HFFc6 (cell line): Measurements from ENCODE around the gene ZNF891. TPM values are rescaled to one million over a fixed set of nuclear protein-coding genes. Genes with fewer than 3 reads are reported as not detected.

Experiments used
- DNase-seq: peaks from one replicate; pipeline ENCODE4 v3.0.0-alpha.2; 2018
- H3K27ac Mint-ChIP-seq: 2 replicates; pipeline ENCODE4 v1.8.0; 2020; ENCODE audit warnings: mild to moderate bottlenecking, mixed read lengths
- H3K27me3 Mint-ChIP-seq: 2 replicates; pipeline ENCODE4 v1.8.0; 2021; ENCODE audit warnings: mild to moderate bottlenecking, moderate library complexity, mixed read lengths; ENCODE audit not compliant: insufficient read depth
- H3K36me3 Mint-ChIP-seq: 2 replicates; pipeline ENCODE4 v1.8.0; 2021; ENCODE audit warnings: low read depth, mixed read lengths
- H3K4me1 Mint-ChIP-seq: 2 replicates; pipeline ENCODE4 v1.8.0; 2020; ENCODE audit warnings: low read depth, mixed read lengths
- H3K4me3 Mint-ChIP-seq: 2 replicates; pipeline ENCODE4 v1.8.0; 2020; ENCODE audit warnings: mild to moderate bottlenecking, moderate library complexity, mixed read lengths
- H3K9me3 Mint-ChIP-seq: 2 replicates; pipeline ENCODE4 v1.8.0; 2020; ENCODE audit warnings: mild to moderate bottlenecking, mixed read lengths
- total RNA-seq, 6 experiments: library from RNA; stranded (reverse); fragmentation: NEBNext Ultra II Directional; extraction: Animal tissue kit (Norgen Biotek cat#: 25700); gene quantifications; 2 replicates in 1 of 6; 3 replicates in 5 of 6; pipeline ENCODE4 v1.2.3, GENCODE V29; 2021
- TF ChIP-seq, protein P1 (sequence below): fragments of 200-600 bp; sonication (generic); IDR thresholded peaks from 2 replicates; pipeline ENCODE4 v1.5.0; 2021; ENCODE audit warnings: antibody characterized with exemption, mild to moderate bottlenecking

Gene ZNF891
- total RNA-seq, 6 experiments from 2014 or later = 0.59 to 0.70 (median 0.62) TPM

DNA sequence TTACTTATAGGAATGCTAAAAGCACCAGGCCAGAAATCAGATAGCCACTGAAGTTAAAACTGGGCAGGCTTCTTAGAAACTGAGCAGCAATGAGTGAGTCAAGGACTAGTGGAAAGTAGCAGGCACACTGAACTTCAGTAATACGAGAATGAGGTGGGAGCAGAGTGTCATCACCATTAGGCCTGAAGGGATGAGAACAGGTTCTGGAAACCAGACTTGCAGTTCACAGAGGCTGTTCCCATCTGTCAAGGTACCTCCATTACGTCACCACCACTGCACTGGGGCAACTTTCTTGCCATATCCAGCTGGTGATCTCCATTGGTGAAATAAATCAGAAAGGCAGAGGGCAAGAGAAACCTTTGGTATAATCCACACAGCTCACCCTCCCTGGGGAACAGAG is 15.9 kb upstream of the ZNF891 start:
- TF ChIP-seq, protein P1, sequence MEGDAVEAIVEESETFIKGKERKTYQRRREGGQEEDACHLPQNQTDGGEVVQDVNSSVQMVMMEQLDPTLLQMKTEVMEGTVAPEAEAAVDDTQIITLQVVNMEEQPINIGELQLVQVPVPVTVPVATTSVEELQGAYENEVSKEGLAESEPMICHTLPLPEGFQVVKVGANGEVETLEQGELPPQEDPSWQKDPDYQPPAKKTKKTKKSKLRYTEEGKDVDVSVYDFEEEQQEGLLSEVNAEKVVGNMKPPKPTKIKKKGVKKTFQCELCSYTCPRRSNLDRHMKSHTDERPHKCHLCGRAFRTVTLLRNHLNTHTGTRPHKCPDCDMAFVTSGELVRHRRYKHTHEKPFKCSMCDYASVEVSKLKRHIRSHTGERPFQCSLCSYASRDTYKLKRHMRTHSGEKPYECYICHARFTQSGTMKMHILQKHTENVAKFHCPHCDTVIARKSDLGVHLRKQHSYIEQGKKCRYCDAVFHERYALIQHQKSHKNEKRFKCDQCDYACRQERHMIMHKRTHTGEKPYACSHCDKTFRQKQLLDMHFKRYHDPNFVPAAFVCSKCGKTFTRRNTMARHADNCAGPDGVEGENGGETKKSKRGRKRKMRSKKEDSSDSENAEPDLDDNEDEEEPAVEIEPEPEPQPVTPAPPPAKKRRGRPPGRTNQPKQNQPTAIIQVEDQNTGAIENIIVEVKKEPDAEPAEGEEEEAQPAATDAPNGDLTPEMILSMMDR = no peak
- DNase-seq = no peak
- Mint-ChIP-seq H3K4me3 (no peak overlapping the region), H3K27ac (no peak overlapping the region), H3K36me3 (peaks cover 81% of the 10 kb centered on the region), H3K9me3 (peaks cover 76% of the 10 kb centered on the region), H3K4me1 (no peaks in the 10 kb centered on the region), H3K27me3 (no peaks in the 10 kb centered on the region)

- Mint-ChIP-seq H3K4me1 (peaks cover 11% of the 10 kb centered on the region), H3K27me3 (no peaks in the 10 kb centered on the region), H3K36me3 (peaks cover 82% of the 10 kb centered on the region), H3K4me3 (no peak overlapping the region), H3K27ac (no peak overlapping the region), H3K9me3 (peaks cover 84% of the 10 kb centered on the region)
- DNase-seq = no peak
- TF ChIP-seq, protein P1 = no peak
Measured at GRCh38 chr12:133135747-133136146, 5.7 kb upstream of the ZNF891 start.

DNA sequence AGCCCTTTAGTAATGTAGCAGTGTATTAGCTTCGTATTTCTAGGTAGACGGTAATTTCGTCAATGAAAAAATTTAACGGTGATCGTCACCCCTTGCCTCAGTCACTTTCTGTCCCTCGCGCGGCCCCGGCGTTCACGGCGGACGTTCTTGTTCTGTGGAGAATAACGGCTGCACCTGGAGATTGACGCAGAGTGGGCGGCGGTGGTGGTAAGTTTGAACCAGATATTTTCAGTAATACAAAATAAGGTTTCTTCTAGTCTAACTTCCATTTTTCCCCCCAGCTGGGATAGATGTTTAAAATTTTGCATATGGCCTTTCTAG is 694 bp upstream of the ZNF891 start:
- Mint-ChIP-seq H3K27me3 (peaks cover 4% of the 10 kb centered on the region; the same call in 1 of the 2 replicates), H3K4me1 (peaks cover 11% of the 10 kb centered on the region), H3K9me3 (peaks cover 74% of the 10 kb centered on the region), H3K36me3 (peaks cover 64% of the 10 kb centered on the region), H3K27ac (peak overlapping the region; percentile 99), H3K4me3 (peak overlapping the region; percentile 98)
- no peak for DNase-seq
- TF ChIP-seq, protein P1 = no peak

DNA sequence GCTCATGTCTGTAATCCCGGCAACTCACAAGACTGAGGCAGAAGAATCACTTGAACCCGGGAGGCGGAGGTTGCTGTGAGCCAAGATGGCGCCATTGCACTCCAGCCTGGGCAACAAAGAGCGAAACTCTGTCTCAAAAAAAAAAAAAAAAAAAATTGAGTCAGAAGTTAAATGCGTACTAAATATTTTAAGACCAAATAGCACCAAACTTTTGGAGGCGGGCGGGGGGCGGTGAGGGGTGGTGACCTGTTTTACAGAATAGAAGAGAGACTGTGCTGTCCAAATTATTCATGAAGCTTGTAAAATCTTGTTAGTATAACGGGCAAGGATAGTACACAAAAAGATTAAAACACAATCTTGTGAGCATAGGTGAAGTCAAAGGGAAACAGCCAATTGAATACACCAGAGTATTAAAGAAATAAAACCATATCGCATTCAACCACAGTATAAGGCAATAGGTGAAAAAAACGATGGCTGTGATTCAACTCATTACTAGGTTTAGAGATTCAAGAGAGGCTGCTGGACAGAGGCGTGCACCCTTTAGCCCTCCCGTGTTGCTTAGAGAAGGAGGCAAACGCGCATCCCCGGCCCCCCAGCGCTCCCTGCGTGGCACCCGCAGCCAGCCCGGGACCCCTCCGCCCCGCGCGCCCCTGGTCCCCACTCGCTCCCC is 571 bp downstream of the ZNF891 start:
- peaks cover 4% of the 10 kb centered on the region; the same call in 1 of the 2 replicates for H3K27me3 Mint-ChIP-seq
- peak; percentile 17 for DNase-seq

DNA sequence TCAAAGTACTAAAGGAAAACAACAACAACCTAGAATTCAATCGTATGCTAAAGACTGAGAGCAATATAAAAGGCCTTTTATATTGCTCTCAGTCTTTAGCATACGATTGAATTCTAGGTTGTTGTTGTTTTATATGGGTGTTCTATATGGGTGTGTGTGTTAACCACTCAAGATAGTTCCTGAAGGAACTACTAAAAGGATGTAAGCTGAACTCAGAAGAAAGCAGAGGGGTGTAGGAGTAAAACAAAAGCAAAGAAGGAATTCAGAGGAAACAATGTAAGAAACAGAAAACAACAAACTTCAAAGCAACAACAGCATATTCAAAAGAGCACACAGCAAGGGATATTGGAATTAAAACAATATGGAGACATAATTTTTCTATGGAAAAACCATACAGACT is 5.4 kb downstream of the ZNF891 start:
- TF ChIP-seq, protein P1 = no peak
- Mint-ChIP-seq H3K27ac (no peak overlapping the region), H3K36me3 (peaks cover 77% of the 10 kb centered on the region), H3K27me3 (peaks cover 4% of the 10 kb centered on the region; the same call in 1 of the 2 replicates), H3K9me3 (peaks cover 93% of the 10 kb centered on the region), H3K4me1 (no peaks in the 10 kb centered on the region), H3K4me3 (no peak overlapping the region)
- DNase-seq = no peak

More for the DNA sequence above, 571 bp downstream of the ZNF891 start:
- H3K27ac Mint-ChIP-seq = peak overlapping the region; percentile 99
- TF ChIP-seq, protein P1 = no peak
- H3K4me3 Mint-ChIP-seq = peak overlapping the region; percentile 98
- peaks cover 11% of the 10 kb centered on the region for H3K4me1 Mint-ChIP-seq
- H3K9me3 Mint-ChIP-seq = peaks cover 74% of the 10 kb centered on the region
- H3K36me3 Mint-ChIP-seq = peaks cover 64% of the 10 kb centered on the region
